Left lung (tissue), 10 donors: ENCODE measurements around the gene DOCK3. TPM values are rescaled to one million over a fixed set of nuclear protein-coding genes. Genes with fewer than 3 reads are reported as not detected.
"Not testable (repeated sequence)": the region's sequence is repeated elsewhere in the genome, so short reads cannot be mapped to it uniquely, and the experiment has no call there.

Experiments
- ATAC-seq: fragments of 200-7000 bp; cut with Tn5 transposase; one replicate; pipeline ENCODE4 v1.9.1; 2020; ENCODE audit warnings: moderate library complexity
- DNase-seq, 4 donors: peaks; one replicate each; pipeline ENCODE4 v3.0.0-alpha.2; 2013 to 2020
- H3K27ac ChIP-seq, 2 donors: fragments of 200-600 bp; sonication (generic) in 1 of 2; one replicate each; pipeline versions ENCODE4 v1.5.0 to v1.8.0; 2020 to 2021
- H3K27me3 ChIP-seq, 2 donors: fragments of 200-600 bp; sonication (generic) in 1 of 2; one replicate each; pipeline versions ENCODE4 v1.5.0 to v1.8.0; 2020 to 2021
- H3K36me3 ChIP-seq, 2 donors: fragments of 200-600 bp; sonication (generic) in 1 of 2; one replicate each; pipeline versions ENCODE4 v1.5.0 to v1.8.0; 2020 to 2021
- H3K4me1 ChIP-seq, 2 donors: fragments of 200-600 bp; one replicate each; pipeline ENCODE4 v1.8.0; 2021
- H3K4me3 ChIP-seq, 2 donors: fragments of 200-600 bp; sonication (generic) in 1 of 2; one replicate each; pipeline versions ENCODE4 v1.5.0 to v1.8.0; 2020 to 2021; ENCODE audit warnings: mild to moderate bottlenecking in 1 of 2
- H3K9me3 ChIP-seq, 2 donors: fragments of 200-600 bp; sonication (generic) in 1 of 2; one replicate each; pipeline versions ENCODE4 v1.5.0 to v1.8.0; 2020 to 2021
- CTCF ChIP-seq, 2 donors: fragments of 200-600 bp; sonication (generic) in 1 of 2; IDR thresholded peaks; one replicate each; pipeline versions ENCODE4 v1.5.0 to v1.8.0; 2021; ENCODE audit warnings: antibody characterized with exemption in 2 of 2
- intact Hi-C, 2 donors: fragments of 100-400 bp; cut with DNase I; formaldehyde crosslinking; loops; one replicate each; pipeline versions ENCODE4 v1.11.2 to v1.14.2; 2022
- polyA plus RNA-seq, 6 donors: library from polyadenylated mRNA; unstranded; fragments of 120-200 nt; gene quantifications; one replicate each; pipeline ENCODE4 v1.2.1, GENCODE V29; 2013; ENCODE audit not compliant: insufficient read length in 6 of 6
- total RNA-seq, 2 donors: library from RNA; stranded (reverse); fragmentation: NEBNext Ultra II Directional; extraction: Animal tissue kit (Norgen Biotek cat#: 25700); gene quantifications; one replicate each; pipeline ENCODE4 v1.2.1, GENCODE V29; 2021
- donor health status: DM: no; HTN: yes; CAD: no.
- donor health status: DM: no; HTN: no; CAD: no.

Gene DOCK3
- total and polyA plus RNA-seq, 8 donors, result 0.34 to 2.2 (median 1.8) TPM

DNA sequence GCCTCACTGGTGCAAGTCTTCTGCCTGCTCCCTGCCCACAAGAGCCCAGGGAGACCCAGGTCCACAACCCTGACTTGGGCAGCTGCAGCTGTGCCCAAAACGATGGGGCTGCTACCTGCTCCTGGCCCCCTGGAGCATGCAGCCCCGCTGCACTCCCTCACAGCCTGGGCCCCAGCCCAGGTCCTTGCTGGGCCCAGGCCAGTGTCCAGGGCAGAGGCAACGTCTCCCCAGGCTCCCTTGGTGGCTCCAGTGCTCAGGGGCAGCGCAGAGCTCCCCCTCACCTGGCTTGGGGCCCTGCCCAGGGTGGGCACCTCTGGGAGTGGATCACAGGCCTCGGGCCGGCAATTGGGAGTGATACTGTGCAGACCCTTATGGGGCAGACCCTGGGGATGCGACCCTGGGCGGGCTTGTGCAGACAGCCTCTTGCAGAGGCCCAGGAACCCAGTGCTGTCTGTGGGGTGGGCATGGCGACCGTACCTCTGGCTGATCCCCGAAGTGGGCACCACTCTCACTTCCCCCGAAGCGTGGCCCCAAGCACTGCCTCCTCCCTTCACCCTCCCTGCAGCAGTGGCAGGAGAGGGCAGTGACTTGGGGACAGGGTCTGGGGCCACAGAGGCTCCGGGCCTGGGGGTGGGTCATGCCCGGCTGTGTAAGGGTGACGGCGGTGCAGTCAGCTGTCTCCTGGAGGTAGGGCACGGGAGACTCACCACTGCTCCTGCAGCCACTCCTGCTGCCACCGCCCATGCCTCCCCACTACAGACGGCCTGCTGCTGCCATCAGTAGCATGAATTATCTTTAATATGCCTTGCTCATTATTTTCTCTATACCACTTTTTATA, 255.9 kb downstream of the DOCK3 start:
- H3K4me1 ChIP-seq, result no peaks in the 10 kb centered on the region
- H3K4me3 ChIP-seq, result no peak overlapping the region
- H3K9me3 ChIP-seq, result peaks cover 0 to 2% of the 10 kb centered on the region in 2 donors
- no peaks in the 10 kb centered on the region for H3K36me3 ChIP-seq
- TF ChIP-seq CTCF (IDR thresholded peaks at IDR 0.05), result no peak
- intact Hi-C loops, result no loop called here
- ATAC-seq (no peak), DNase-seq (peak in 1 of 4 donors; percentile 75)
- peaks cover 0 to 7% of the 10 kb centered on the region in 2 donors for H3K27me3 ChIP-seq
- no peak overlapping the region for H3K27ac ChIP-seq

DNA sequence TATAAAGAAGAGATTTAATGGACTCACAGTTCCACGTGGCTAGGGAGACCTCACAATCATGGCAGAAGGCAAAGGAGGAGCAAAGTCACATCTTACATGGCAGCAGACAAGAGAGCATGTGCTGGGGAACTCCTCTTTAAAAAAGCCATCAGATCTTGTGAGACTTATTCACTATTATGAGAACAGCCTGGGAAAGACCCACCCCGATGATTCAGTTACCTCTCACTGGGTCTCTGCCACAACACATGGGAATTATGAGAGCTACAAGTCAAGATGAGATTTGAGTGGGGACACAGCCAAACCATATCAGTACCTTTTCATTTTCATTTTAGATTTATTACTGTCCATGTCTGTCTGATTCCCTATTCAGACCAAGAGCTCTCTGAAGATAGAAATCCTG, 258.2 kb downstream of the DOCK3 start:
- H3K4me1 ChIP-seq, ATAC-seq, H3K4me3 ChIP-seq, H3K9me3 ChIP-seq, DNase-seq, H3K27me3 ChIP-seq, H3K36me3 ChIP-seq, intact Hi-C loops, H3K27ac ChIP-seq: not testable (repeated sequence)

- Histone ChIP-seq H3K27me3 (no peaks in the 10 kb centered on the region), H3K9me3 (peaks cover 0 to 7% of the 10 kb centered on the region in 2 donors), H3K36me3 (no peaks in the 10 kb centered on the region), H3K4me3 (no peak overlapping the region), H3K27ac (no peak overlapping the region), H3K4me1 (no peaks in the 10 kb centered on the region)
- no peak for TF ChIP-seq CTCF (IDR thresholded peaks at IDR 0.05)
- intact Hi-C loops, result no loop called here
- ATAC-seq, result no peak
- no peak for DNase-seq
Measured at GRCh38 chr3:50936389-50936788, 261.7 kb downstream of the DOCK3 start.

DNA sequence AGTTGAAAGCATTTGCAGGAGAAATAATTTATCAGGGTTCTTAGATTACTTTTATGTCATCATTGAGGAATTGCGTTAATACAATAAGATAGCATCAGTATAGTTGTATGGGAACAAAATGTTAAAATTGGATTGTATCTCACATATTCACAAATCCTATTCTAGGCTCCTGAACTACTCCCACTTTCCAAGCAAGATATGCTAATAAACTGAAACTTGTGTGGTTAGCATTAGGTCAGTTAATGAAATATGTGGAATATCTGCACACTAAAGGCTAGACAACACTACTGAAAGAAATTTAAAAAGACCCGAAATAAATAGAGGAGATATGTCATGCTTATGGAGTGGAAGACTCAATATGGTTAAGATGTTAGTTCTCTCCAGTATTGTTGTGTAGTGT, 272.7 kb downstream of the DOCK3 start:
- intact Hi-C loops, result no loop called here
- Histone ChIP-seq H3K4me3 (no peak overlapping the region), H3K9me3 (no peaks in the 10 kb centered on the region), H3K36me3 (no peaks in the 10 kb centered on the region), H3K27ac (no peak overlapping the region), H3K27me3 (no peaks in the 10 kb centered on the region), H3K4me1 (no peaks in the 10 kb centered on the region)
- DNase-seq (no peak), ATAC-seq (no peak)
- TF ChIP-seq CTCF (IDR thresholded peaks at IDR 0.05), result no peak

DNA sequence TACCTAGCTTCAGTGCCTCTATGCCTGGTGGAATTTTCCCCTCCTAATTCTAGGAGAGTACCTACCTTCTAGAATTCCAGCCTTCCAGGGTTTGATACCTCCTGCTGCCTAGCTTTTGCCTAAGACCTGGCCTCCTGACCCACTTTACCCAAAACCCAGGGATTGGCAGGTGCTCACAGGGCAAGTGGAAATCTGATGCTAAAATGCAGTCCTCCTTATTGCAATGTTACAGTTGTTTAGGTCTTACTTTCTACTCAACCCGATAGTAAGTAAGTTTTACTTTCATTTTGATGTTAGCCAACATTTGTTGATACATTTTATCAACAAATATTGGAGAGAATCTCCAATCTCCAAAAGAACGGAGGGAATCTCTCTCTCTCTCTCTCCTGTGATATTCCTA, 275.9 kb downstream of the DOCK3 start:
- Histone ChIP-seq H3K4me1 (no peaks in the 10 kb centered on the region), H3K27me3 (no peaks in the 10 kb centered on the region), H3K4me3 (no peak overlapping the region), H3K27ac (no peak overlapping the region), H3K9me3 (no peaks in the 10 kb centered on the region), H3K36me3 (no peaks in the 10 kb centered on the region)
- no peak for ATAC-seq
- no peak for TF ChIP-seq CTCF (IDR thresholded peaks at IDR 0.05)
- DNase-seq, result no peak
- intact Hi-C loops, result no loop called here
